Lower leg skin (tissue), 4 donors: ENCODE measurements around the gene HES3. TPM values are rescaled to one million over a fixed set of nuclear protein-coding genes. Genes with fewer than 3 reads are reported as not detected.
A peak's percentile ranks its signal among the peaks of the same experiment; 100 is the strongest.

Source experiments
- DNase-seq, 2 donors: peaks; one replicate each; pipeline ENCODE4 v3.0.0-alpha.2; 2019; ENCODE audit warnings: low spot score in 2 of 2
- H3K4me3 ChIP-seq: fragments of 200-600 bp; sonication (generic); 2 replicates; pipeline ENCODE4 v1.5.1; 2017; ENCODE audit warnings: mild to moderate bottlenecking, low read depth; ENCODE audit not compliant: poor library complexity, severe bottlenecking
- POLR2A ChIP-seq, 2 donors: fragments of 450-650 bp; IDR thresholded peaks; one replicate each; pipeline ENCODE4 v1.6.1; 2016 to 2017; ENCODE audit warnings: antibody characterized with exemption in 2 of 2, mild to moderate bottlenecking in 1 of 2, moderate library complexity in 1 of 2
- WGBS, 2 donors: methylation state at CpG; one replicate each; pipeline ENCODE4 v1.1.5; 2018; 5-methylcytosine and 5-hydroxymethylcytosine counted together
- intact Hi-C: fragments of 100-400 bp; cut with DNase I; formaldehyde crosslinking; loops from one replicate; pipeline ENCODE4 v1.15.0; 2023; ENCODE audit warnings: low total_unique reads
- total RNA-seq, 4 donors: library from RNA; depleted of rRNA; stranded (reverse); fragments of >200 nt; gene quantifications; one replicate each; pipeline ENCODE4 v1.1.0, GENCODE V29; 2016
- TF ChIP-seq, protein P1 (sequence below), 3 donors: fragments of 450-650 bp; IDR thresholded peaks; one replicate each; pipeline ENCODE4 v1.5.1; 2016; ENCODE audit warnings: antibody characterized with exemption in 3 of 3, mild to moderate bottlenecking in 3 of 3, moderate library complexity in 2 of 3

HES3 gene
- total RNA-seq, 4 donors from 2014 or later: not detected

DNA sequence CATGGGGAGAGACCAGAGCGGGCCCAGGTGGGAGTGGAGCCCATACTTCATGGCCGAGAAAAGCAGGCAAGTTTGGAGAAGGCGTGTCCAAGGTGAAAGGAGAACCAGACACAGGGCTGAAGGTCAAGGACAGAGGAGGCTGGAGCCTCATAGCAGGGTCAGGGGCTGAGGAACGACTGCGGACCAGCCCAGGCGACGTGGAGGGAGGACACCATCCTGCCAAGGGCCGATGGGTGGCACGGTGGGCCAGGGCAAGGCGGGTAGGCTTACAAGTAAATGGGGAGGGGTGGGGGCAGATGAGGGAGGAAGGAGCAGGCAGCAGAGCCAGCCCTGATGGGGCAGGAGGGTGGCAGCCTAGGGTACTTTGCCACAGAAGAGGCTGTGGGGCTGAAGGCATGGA is 35.1 kb downstream of the HES3 start:
- TF ChIP-seq, protein P1, sequence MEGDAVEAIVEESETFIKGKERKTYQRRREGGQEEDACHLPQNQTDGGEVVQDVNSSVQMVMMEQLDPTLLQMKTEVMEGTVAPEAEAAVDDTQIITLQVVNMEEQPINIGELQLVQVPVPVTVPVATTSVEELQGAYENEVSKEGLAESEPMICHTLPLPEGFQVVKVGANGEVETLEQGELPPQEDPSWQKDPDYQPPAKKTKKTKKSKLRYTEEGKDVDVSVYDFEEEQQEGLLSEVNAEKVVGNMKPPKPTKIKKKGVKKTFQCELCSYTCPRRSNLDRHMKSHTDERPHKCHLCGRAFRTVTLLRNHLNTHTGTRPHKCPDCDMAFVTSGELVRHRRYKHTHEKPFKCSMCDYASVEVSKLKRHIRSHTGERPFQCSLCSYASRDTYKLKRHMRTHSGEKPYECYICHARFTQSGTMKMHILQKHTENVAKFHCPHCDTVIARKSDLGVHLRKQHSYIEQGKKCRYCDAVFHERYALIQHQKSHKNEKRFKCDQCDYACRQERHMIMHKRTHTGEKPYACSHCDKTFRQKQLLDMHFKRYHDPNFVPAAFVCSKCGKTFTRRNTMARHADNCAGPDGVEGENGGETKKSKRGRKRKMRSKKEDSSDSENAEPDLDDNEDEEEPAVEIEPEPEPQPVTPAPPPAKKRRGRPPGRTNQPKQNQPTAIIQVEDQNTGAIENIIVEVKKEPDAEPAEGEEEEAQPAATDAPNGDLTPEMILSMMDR (IDR thresholded peaks at IDR 0.05): no peak
- TF ChIP-seq POLR2A (IDR thresholded peaks at IDR 0.05): no peak
- WGBS, 2 donors: 92 to 93% methylated on average over 10 of the region's 10 CpGs
- no peak for DNase-seq
- intact Hi-C loops: no loop called here
- H3K4me3 ChIP-seq: no peak overlapping the region

DNA sequence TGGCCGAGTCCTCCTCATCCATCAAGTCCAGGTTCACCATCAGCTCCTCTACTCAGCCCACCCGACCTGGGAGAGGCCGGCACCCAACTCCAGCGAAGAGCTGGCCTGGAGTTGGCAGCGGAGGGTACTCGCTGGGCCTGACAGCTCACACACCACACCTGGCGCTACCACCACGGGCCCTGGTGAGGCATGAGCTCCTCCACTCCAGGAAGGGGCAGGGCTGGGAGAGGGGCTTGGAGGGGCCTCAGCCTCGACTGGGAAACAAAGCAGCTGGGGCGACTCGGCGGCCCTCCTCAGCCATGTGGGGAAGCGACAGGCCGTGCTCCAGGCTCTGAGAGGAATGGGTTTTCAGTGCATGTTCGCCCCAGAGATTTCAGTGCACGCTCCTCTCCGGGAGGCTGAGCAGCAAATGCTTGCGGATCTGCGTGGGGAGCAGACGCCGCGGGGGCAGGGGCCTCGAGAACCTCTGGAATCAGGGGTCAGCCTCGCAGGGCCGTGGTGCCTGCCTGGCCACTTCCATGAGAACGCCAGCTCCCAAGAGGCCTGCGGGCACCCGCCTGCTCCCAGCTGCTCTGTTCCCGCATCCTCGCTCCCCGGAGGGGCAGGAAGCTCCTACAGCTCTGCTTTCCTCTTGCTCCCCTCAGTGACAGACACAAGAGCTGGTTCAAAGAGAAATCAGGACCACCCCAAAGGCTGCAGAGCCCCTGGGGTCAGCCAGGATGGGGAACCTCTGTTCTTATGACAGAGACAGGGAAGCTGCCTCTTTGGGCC is 35.8 kb downstream of the HES3 start:
- no peak for DNase-seq
- TF ChIP-seq, protein P1 (IDR thresholded peaks at IDR 0.05): no peak
- TF ChIP-seq POLR2A (IDR thresholded peaks at IDR 0.05): no peak
- WGBS, 2 donors: 91 to 94% methylated on average over 30 of the region's 31 CpGs
- H3K4me3 ChIP-seq: no peak overlapping the region
- intact Hi-C loops: no loop called here

DNA sequence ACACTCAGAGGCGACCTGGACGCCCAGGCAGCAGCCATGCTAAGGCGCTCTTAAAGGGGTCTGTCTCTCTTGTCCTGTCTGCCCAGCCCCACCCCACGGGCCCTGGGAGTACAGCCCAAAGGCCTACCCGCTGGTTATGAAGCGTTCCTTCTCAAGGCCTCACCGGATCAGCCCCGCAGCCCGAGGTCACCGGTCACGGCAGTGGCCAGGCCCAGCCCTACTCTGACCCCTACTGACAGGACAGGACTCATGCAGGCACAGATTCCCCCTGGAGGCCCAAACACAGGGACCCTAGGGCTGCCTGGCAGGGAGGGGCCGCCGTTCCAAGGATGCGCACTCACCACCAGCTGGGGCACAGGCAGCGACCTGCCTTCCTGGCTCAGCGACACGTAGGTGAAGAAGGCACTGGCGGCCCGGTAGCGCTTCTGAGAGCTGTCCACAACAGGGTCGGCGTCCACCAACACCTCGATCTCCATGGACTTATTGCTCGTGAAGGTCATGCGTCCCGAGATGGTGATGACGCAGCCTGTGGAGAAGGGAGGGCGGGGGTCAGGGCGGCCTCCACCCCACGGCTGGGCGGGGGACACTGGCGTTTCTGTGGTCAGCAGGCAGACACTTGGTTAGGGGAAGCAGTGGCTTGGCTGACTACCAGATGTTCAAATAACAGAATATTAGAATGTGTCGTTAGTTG is 36.9 kb downstream of the HES3 start:
- H3K4me3 ChIP-seq: no peak overlapping the region
- 81 to 87% methylated on average over 33 of the region's 33 CpGs for WGBS, 2 donors
- TF ChIP-seq, protein P1 (IDR thresholded peaks at IDR 0.05): no peak
- TF ChIP-seq POLR2A (IDR thresholded peaks at IDR 0.05): no peak
- intact Hi-C loops: no loop called here
- peak in 1 of 2 donors; percentile 55 for DNase-seq

DNA sequence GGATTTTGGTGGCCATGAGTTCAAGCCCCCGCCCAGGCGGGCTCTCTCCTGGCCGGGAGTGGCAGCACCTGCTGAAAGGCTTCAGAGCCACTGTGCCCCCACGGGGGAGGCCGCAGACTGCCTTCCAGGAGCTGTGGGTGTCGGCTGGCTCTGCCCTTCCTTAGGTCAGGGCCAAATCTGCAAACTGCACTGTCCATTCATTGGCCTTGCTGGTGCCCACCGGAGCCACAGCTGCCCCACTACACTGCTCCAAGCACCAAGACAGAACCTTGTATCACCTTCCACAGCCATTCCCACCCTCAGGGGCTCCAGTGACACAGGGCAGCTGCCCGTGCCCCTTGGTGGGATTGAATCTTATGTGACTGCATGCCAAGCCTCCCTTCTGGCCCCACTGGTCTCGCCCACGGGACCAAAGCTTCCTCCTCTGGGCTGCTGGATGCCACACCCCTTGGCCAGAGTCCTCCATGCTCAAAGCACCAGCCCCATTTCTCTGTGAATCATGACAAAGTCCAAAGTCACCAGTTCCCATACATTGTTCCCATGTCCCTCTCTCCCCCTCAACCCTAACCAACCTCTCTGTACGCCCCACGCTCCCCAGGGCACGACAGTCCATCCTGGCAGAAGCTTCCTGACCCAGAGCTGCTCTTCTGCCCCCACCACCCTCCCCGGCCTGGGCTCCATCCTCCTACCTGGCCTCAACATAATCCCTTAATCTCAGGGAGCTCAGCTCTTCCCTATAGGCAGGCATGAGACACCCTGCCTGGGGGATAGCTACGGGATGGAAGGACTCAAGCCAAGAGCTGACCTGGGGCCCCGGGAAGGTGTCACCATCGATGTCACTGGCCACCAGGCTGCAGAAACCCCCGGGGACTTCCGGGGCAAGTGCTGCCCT is 37.8 kb downstream of the HES3 start:
- intact Hi-C loops: no loop called here
- DNase-seq: no peak
- TF ChIP-seq, protein P1 (IDR thresholded peaks at IDR 0.05): no peak
- TF ChIP-seq POLR2A (IDR thresholded peaks at IDR 0.05): no peak
- no peak overlapping the region for H3K4me3 ChIP-seq
- 81% methylated on average over 19 of the region's 19 CpGs for WGBS, 2 donors

DNA sequence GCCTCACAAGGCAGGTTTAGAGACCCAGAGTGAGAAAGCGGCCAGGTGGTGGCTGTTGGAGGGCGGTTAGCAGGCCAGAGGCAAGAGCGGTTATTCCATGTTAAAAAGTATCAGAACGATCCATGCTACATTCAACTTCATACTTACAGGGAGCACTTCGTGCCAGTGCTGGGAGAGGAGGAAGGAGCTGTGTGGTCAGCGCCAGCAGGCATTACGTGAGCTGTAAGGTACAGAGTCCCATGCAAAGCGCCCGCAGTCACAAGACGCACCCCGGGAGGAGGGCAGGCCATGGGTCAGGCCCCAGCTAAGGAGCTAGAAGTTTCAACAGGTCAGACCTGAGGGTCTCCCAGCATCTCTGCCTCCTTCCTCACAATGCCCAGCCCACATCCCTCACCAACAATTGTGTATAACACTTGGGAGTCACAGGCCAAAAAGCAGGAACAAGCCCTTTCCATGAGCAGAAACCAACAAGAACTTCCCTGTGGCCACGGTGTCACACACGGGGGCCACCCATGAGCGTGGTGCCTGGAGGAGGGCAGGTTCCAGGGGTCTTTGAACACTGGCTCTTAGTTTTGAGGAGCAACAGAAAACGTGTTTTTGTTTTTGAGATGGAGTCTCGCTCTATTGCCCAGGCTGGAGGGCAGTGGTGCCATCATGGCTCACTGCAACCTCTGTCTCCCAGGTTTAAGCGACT is 38.7 kb downstream of the HES3 start:
- TF ChIP-seq, protein P1 (IDR thresholded peaks at IDR 0.05): no peak
- TF ChIP-seq POLR2A (IDR thresholded peaks at IDR 0.05): no peak
- intact Hi-C loops: no loop called here
- DNase-seq: no peak
- H3K4me3 ChIP-seq: no peak overlapping the region
- WGBS, 2 donors: 94% methylated on average over 17 of the region's 17 CpGs
